ENCODE data around the gene CSTPP1. TPM values are rescaled to one million over a fixed set of nuclear protein-coding genes. Genes with fewer than 3 reads are reported as not detected.

The CSTPP1 gene
- total and polyA plus RNA-seq, 3 donors from 2014 or later, result 39.0 to 70.0 (median 44.9) TPM

DNA sequence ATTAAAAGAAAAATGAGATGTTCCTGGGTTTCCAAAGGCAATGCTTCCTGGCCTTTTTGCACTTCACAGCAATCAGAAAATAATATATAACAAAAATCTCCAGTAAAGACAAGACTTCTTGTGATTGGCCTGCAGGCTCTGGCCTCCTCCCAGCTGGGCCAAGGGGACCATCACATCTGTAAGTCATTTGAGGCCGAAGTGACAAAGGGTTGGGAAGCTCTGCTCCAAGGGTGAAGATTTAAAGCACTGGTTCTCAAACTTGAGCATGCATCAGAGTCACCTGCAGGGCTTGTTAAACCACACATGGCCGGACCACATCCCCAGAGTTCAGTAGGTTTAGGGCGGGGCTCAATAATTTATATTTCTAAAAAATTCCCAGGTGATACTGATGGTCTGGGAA lies 208.0 kb downstream of the CSTPP1 start:
- WGBS, 2 donors, result 79 to 96% methylated on average over 3 of the region's 3 CpGs
- Histone ChIP-seq H3K4me3 (no peak overlapping the region), H3K27me3 (no peaks in the 10 kb centered on the region), H3K36me3 (ENCODE audit: low read depth, missing control alignments) (no peaks in the 10 kb centered on the region), H3K9me3 (no peaks in the 10 kb centered on the region), H3K27ac (no peak overlapping the region), H3K4me1 (peaks cover 4% of the 10 kb centered on the region)
- no peak for TF ChIP-seq POLR2A (IDR thresholded peaks at IDR 0.05)
- TF ChIP-seq, protein P1, sequence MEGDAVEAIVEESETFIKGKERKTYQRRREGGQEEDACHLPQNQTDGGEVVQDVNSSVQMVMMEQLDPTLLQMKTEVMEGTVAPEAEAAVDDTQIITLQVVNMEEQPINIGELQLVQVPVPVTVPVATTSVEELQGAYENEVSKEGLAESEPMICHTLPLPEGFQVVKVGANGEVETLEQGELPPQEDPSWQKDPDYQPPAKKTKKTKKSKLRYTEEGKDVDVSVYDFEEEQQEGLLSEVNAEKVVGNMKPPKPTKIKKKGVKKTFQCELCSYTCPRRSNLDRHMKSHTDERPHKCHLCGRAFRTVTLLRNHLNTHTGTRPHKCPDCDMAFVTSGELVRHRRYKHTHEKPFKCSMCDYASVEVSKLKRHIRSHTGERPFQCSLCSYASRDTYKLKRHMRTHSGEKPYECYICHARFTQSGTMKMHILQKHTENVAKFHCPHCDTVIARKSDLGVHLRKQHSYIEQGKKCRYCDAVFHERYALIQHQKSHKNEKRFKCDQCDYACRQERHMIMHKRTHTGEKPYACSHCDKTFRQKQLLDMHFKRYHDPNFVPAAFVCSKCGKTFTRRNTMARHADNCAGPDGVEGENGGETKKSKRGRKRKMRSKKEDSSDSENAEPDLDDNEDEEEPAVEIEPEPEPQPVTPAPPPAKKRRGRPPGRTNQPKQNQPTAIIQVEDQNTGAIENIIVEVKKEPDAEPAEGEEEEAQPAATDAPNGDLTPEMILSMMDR (IDR thresholded peaks at IDR 0.05), result no peak
- intact Hi-C loops (cut with DNase I; ENCODE audit: low total_unique reads), result no loop called here
- DNase-seq, result no peak

DNA sequence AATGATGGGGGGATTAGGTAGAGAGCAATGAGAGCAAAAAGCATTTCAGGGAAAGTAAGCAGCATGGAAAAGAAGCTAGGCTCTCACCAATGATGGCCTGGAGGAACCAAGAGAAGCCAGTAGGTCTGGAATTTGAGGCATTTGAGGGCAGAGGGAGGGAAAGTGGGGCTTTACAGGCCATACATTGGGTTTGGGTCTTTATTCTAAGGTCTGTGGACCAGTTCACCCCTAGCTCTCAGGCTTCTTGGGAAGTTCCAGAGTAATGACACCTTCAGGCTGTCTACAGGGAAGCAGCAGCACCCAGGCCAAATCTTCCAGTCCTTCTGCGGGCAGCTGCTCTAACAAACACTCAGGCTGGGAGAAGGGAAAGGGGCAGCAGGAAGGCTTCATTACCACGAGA lies 210.7 kb downstream of the CSTPP1 start:
- H3K4me3 ChIP-seq, result no peak overlapping the region
- WGBS, 2 donors, result 89 to 94% methylated on average over 2 of the region's 2 CpGs
- peaks cover 4% of the 10 kb centered on the region for H3K4me1 ChIP-seq
- no peak overlapping the region for H3K27ac ChIP-seq
- DNase-seq, result no peak
- TF ChIP-seq POLR2A (IDR thresholded peaks at IDR 0.05), result no peak
- TF ChIP-seq, protein P1 (IDR thresholded peaks at IDR 0.05), result no peak
- H3K27me3 ChIP-seq, result no peaks in the 10 kb centered on the region
- H3K9me3 ChIP-seq, result no peaks in the 10 kb centered on the region
- no peaks in the 10 kb centered on the region for H3K36me3 ChIP-seq (ENCODE audit: low read depth, missing control alignments)
- intact Hi-C loops (cut with DNase I; ENCODE audit: low total_unique reads), result no loop called here

DNA sequence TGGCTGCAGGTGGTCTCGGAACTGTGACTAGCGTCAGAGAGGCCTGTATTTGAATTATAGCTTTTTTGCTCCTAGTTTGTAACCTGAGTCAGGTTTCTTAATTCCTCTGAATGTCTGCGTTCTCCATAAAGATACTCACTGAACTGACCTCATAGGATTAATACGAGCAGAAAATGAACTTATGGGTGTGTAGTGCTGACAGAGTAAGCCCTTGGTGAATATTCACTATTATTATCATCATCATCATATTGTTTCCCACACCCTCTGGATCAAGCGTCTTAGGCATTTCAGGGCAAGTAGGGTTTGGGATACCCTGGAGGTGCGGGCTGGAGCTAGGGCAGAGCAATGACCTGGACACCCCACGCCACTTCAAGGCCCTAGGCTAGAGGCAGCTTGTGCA lies 211.1 kb downstream of the CSTPP1 start:
- Histone ChIP-seq H3K27ac (no peak overlapping the region), H3K27me3 (no peaks in the 10 kb centered on the region), H3K9me3 (no peaks in the 10 kb centered on the region), H3K4me3 (no peak overlapping the region), H3K4me1 (peaks cover 5% of the 10 kb centered on the region), H3K36me3 (ENCODE audit: low read depth, missing control alignments) (no peaks in the 10 kb centered on the region)
- DNase-seq, result no peak
- TF ChIP-seq, protein P1 (IDR thresholded peaks at IDR 0.05), result no peak
- TF ChIP-seq POLR2A (IDR thresholded peaks at IDR 0.05), result no peak
- WGBS, 2 donors, result 97 to 100% methylated on average over 7 of the region's 7 CpGs
- intact Hi-C loops (cut with DNase I; ENCODE audit: low total_unique reads), result no loop called here

DNA sequence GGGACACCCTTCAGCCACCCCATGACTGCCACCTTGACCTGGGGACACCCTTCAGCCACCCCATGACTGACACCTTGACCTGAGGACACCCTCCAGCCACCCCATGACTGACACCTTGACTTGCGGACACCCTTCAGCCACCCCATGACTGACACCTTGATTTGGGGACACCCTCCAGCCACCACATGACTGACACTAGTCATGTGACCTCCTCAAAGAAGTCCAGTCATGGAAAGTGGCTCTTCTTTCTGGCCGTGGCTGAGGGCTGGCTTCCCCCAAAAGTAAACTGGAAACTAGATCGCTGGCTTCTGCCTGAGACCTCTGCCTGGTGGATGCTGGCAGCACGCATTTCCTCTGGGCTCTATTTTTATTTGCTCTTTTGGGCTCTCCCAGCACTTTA lies 211.7 kb downstream of the CSTPP1 start:
- Histone ChIP-seq H3K36me3 (ENCODE audit: low read depth, missing control alignments) (no peaks in the 10 kb centered on the region), H3K27ac (no peak overlapping the region), H3K4me3 (no peak overlapping the region), H3K9me3 (no peaks in the 10 kb centered on the region), H3K4me1 (peaks cover 6% of the 10 kb centered on the region), H3K27me3 (no peaks in the 10 kb centered on the region)
- 97% methylated on average over 4 of the region's 4 CpGs for WGBS, 2 donors
- TF ChIP-seq, protein P1 (IDR thresholded peaks at IDR 0.05), result no peak
- intact Hi-C loops (cut with DNase I; ENCODE audit: low total_unique reads), result no loop called here
- no peak for DNase-seq

DNA sequence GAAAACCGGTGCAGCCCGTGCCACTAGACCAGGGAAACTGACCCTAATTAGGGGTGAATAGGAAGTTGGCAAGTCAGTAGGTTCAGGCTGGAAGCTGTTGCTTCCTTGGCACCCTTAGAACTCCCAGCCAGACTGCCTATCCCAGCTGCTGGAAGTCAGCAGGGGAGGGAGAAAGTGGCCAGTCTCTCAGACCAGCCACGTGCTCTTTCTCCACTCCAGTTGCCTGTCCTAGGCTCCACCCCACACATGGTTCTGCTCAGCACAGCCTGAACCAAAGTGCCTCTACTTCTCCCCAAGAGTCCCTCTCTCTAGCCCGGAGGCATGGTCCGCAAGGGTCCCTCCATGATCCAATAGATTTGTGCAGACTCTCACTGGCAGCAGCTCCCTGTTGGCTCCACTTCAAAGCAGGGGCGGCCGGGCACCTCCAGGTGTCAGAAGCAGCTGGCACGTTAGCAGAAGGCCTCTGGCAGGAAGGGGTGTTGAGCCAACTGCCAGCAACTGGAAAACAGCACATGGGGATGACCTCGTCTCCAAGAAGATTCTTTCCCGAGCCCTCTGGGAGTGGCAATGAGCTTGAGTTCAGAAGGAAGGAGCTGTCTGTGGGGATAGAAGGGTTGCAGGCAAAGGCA lies 212.5 kb downstream of the CSTPP1 start:
- WGBS, 2 donors, result 67 to 78% methylated on average over 8 to 10 of the region's 10 CpGs

More for the DNA sequence above, 212.5 kb downstream of the CSTPP1 start:
- Histone ChIP-seq H3K27ac (no peak overlapping the region), H3K36me3 (ENCODE audit: low read depth, missing control alignments) (no peaks in the 10 kb centered on the region), H3K4me1 (peaks cover 4% of the 10 kb centered on the region), H3K9me3 (no peaks in the 10 kb centered on the region), H3K27me3 (no peaks in the 10 kb centered on the region), H3K4me3 (no peak overlapping the region)
- no peak for DNase-seq
- intact Hi-C loops (cut with DNase I; ENCODE audit: low total_unique reads), result no loop called here
- no peak for TF ChIP-seq POLR2A (IDR thresholded peaks at IDR 0.05)
- TF ChIP-seq, protein P1 (IDR thresholded peaks at IDR 0.05), result no peak
